GM12878 (cell line): ENCODE results near the gene PYGM. TPM values are rescaled to one million over a fixed set of nuclear protein-coding genes. Genes with fewer than 3 reads are reported as not detected.

Experiments
- ATAC-seq: fragments of 200-7000 bp; cut with Tn5 transposase; 3 replicates; pipeline ENCODE4 v1.9.1; 2020; ENCODE audit warnings: mild to moderate bottlenecking, moderate library complexity
- BruUV-seq: library from RNA; stranded (reverse); fragments of 400-500 nt; replicated peaks from 2 replicates; lab custom pipeline; 2021; lab: Mats Ljungman, UMichigan
- CTCF ChIA-PET: fragments of 300-600 bp; sonication (Branson Sonifier 250); formaldehyde crosslinking; extraction: SDS; loops from one replicate; lab custom pipeline; 2021; ENCODE audit warnings: inconsistent platforms; lab: Yijun Ruan, JAX
- POLR2A ChIA-PET: fragments of 350-600 bp; formaldehyde crosslinking; extraction: SDS; loops from one replicate; lab custom pipeline; 2021; ENCODE audit warnings: inconsistent platforms; lab: Charles Lee
- RAD21 ChIA-PET: fragments of 300-600 bp; sonication (Branson Sonifier 250); formaldehyde crosslinking; loops from one replicate; lab custom pipeline; 2023; ENCODE audit warnings: antibody characterized with exemption; ENCODE audit not compliant: unreplicated experiment; lab: Charles Lee
- SMC1A ChIA-PET: fragments of 300-600 bp; sonication (Branson Sonifier 250); formaldehyde crosslinking; loops from one replicate; lab custom pipeline; 2023; ENCODE audit not compliant: unreplicated experiment, uncharacterized antibody; lab: Charles Lee
- DNase-seq: peaks from one replicate; pipeline ENCODE4 v3.0.0-alpha.2; 2011; ENCODE audit warnings: low read depth, low spot score
- FAIRE-seq: peaks from 3 replicates; lab custom pipeline; 2011; peaks lifted over from hg19 to GRCh38; lab: Jason Lieb, UNC
- H2AFZ ChIP-seq: 2 replicates; pipeline ENCODE4 v1.6.0; 2011; ENCODE audit warnings: low read depth, low read length, control low read depth; ENCODE audit not compliant: control insufficient read depth
- H3K27ac ChIP-seq: 2 replicates; pipeline ENCODE4 v1.5.1; 2011; ENCODE audit warnings: control low read depth; ENCODE audit not compliant: control insufficient read depth, insufficient read depth
- H3K27me3 ChIP-seq, 2 experiments: replicated peaks in 1 of 2; 2 replicates each; pipeline versions ENCODE4 v1.6.0 to v1.6.1; 2011; ENCODE audit warnings: low read length in 1 of 2; ENCODE audit not compliant: control insufficient read depth in 2 of 2, insufficient read depth in 2 of 2
- H3K36me3 ChIP-seq, 2 experiments: 2 replicates each; pipeline ENCODE4 v1.5.1; 2011; ENCODE audit warnings: low read length in 1 of 2; ENCODE audit not compliant: control insufficient read depth in 2 of 2, insufficient read depth in 2 of 2
- H3K4me1 ChIP-seq: 2 replicates; pipeline ENCODE4 v1.6.1; 2011; ENCODE audit warnings: mild to moderate bottlenecking, low read length, moderate library complexity, mixed read lengths; ENCODE audit not compliant: control insufficient read depth, insufficient read depth
- H3K4me2 ChIP-seq: 2 replicates; pipeline ENCODE4 v1.6.0; 2011; ENCODE audit warnings: control low read depth; ENCODE audit not compliant: control insufficient read depth, insufficient read depth
- H3K4me3 ChIP-seq: fragments of 200-600 bp; sonication (generic); 2 replicates; pipeline ENCODE4 v1.5.1; 2016
- H3K79me2 ChIP-seq: 2 replicates; pipeline ENCODE4 v1.6.0; 2011; ENCODE audit warnings: low read length; ENCODE audit not compliant: control insufficient read depth, insufficient read depth
- H3K9ac ChIP-seq: 2 replicates; pipeline ENCODE4 v1.8.0; 2011; ENCODE audit warnings: low read length, control low read depth, mixed read lengths; ENCODE audit not compliant: control insufficient read depth, insufficient read depth
- H3K9me3 ChIP-seq: replicated peaks from 3 replicates; pipeline ENCODE4 v1.5.1; 2011; ENCODE audit warnings: mild to moderate bottlenecking, low read length; ENCODE audit not compliant: control insufficient read depth, insufficient read depth
- H4K20me1 ChIP-seq: 2 replicates; pipeline ENCODE4 v1.6.0; 2011; ENCODE audit not compliant: control insufficient read depth, insufficient read depth
- BACH1 ChIP-seq: fragments of 450-650 bp; IDR thresholded peaks from 2 replicates; pipeline ENCODE4 v1.6.1; 2017; ENCODE audit warnings: mild to moderate bottlenecking, borderline replicate concordance
- CREB1 ChIP-seq: IDR thresholded peaks from 2 replicates; pipeline ENCODE4 v1.6.1; 2012; ENCODE audit warnings: low read depth, mild to moderate bottlenecking, inconsistent platforms
- JUNB ChIP-seq: IDR thresholded peaks from 2 replicates; pipeline ENCODE4 v1.6.1; 2016; ENCODE audit warnings: antibody characterized with exemption, mild to moderate bottlenecking
- MEF2A ChIP-seq: IDR thresholded peaks from 2 replicates; pipeline ENCODE4 v1.6.1; 2011; ENCODE audit warnings: low read depth, mild to moderate bottlenecking, low read length, moderate library complexity; ENCODE audit not compliant: insufficient read depth
- SMAD1 ChIP-seq: fragments of 450-650 bp; IDR thresholded peaks from 2 replicates; pipeline ENCODE4 v1.6.1; 2018; ENCODE audit warnings: mild to moderate bottlenecking, low read depth; ENCODE audit not compliant: partially characterized antibody
- TAF1 ChIP-seq: IDR thresholded peaks from 2 replicates; pipeline ENCODE4 v1.6.1; 2011; ENCODE audit warnings: mild to moderate bottlenecking, low read depth, low read length, borderline replicate concordance
- TBL1XR1 ChIP-seq: IDR thresholded peaks from 2 replicates; pipeline ENCODE4 v1.6.1; 2012; ENCODE audit warnings: low read depth, low read length, improper control_type of control experiment
- WRNIP1 ChIP-seq: IDR thresholded peaks from 2 replicates; pipeline ENCODE4 v1.6.1; 2011; ENCODE audit warnings: low read depth, low read length, improper control_type of control experiment, borderline replicate concordance
- WGBS: methylation state at CpG from one replicate; pipeline ENCODE4 v1.1.6; 2016; ENCODE audit warnings: low lambda C conversion rate; ENCODE audit not compliant: insufficient replicate concordance, insufficient coverage; ENCODE audit errors: missing lambda C conversion rate; 5-methylcytosine and 5-hydroxymethylcytosine counted together
- in situ Hi-C: fragments of 300-500 bp; cut with MboI; formaldehyde crosslinking; loops from 9 replicates; pipeline ENCODE4 v1.14.3; 2018; ENCODE audit warnings: mixed read lengths
- intact Hi-C: fragments of 100-400 bp; cut with micrococcal nuclease; formaldehyde crosslinking; loops from one replicate; pipeline ENCODE4 v1.14.2; 2022; ENCODE audit not compliant: unreplicated experiment
- polyA plus RNA-seq, 11 experiments: library from polyadenylated mRNA; depleted of rRNA in 4 of 11; unstranded in 6 of 11; stranded (reverse) in 5 of 11; fragments of >200 nt; fragmentation: Nextera tagmentation in 4 of 11; fragmentation: Illumina TruSeq in 1 of 11; extraction: Ambion mirVana in 4 of 11; extraction: Trizol in 1 of 11; gene quantifications; 1 replicate in 1 of 11; 2 replicates in 10 of 11; pipeline versions ENCODE4 v1.2.1 to v1.2.3, GENCODE V29; 2011 to 2016; ENCODE audit warnings: inconsistent platforms in 2 of 11, missing spikeins in 2 of 11, low read depth in 1 of 11
- total RNA-seq, 4 experiments: library from RNA; depleted of rRNA in 3 of 4; stranded (reverse); fragments of >200 nt in 3 of 4; fragmentation: Illumina TruSeq in 1 of 4; extraction: Trizol in 1 of 4; gene quantifications; 2 replicates each; pipeline versions ENCODE4 v1.2.1 to v1.2.3, GENCODE V29; 2013 to 2021
- TF ChIP-seq, protein P1 (sequence below): fragments of 450-650 bp; IDR thresholded peaks from 2 replicates; pipeline ENCODE4 v1.6.1; 2017; ENCODE audit warnings: mild to moderate bottlenecking
- TF ChIP-seq, protein P2 (sequence below): fragments of 150-350 bp; IDR thresholded peaks from 2 replicates; pipeline ENCODE4 v1.6.1; 2014; ENCODE audit warnings: mild to moderate bottlenecking, low read depth, low read length
- TF ChIP-seq, protein P3 (sequence below): IDR thresholded peaks from 2 replicates; pipeline ENCODE4 v1.6.1; 2012; ENCODE audit warnings: improper control_type of control experiment, low read depth, low read length; ENCODE audit not compliant: insufficient replicate concordance
- TF ChIP-seq, protein P4 (sequence below): IDR thresholded peaks from 2 replicates; pipeline ENCODE4 v1.6.1; 2011; ENCODE audit warnings: borderline replicate concordance, low read depth, mild to moderate bottlenecking, moderate library complexity, mixed read lengths, low read length; ENCODE audit not compliant: insufficient read depth; ENCODE audit errors: extremely low read length
- TF ChIP-seq, protein P5 (sequence below): IDR thresholded peaks from 2 replicates; pipeline ENCODE4 v1.6.1; 2011; ENCODE audit warnings: low read depth, low read length, improper control_type of control experiment, borderline replicate concordance

PYGM gene
- total and polyA plus RNA-seq, 10 of the 15 experiments (the other 5 are each of a cell fraction or from before 2014, with no cell fraction given) = 0.04 to 3.7 (median 0.27) TPM; not detected in 1

DNA sequence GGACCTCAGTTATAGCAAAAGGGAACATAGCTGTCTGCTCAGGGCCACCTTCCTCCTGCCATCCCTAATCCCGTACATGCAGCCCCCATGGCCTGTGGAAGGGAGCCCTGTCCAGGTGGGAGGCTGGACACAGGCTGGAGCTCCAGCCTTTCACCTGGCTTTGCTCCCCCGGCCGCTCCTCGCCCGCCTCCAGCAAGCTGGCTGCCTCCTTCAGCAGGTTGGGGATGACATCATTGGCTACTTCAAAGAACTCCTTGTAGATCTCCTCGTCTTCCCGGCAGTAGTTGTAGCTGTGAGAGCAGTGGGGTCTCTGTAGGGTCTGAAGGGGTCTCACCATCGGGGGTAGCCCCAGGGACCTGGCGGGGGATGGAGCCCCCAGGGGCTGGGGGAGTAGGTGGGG, 45.7 kb upstream of the PYGM start:
- peaks cover 27% of the 10 kb centered on the region for H3K79me2 ChIP-seq
- CTCF ChIA-PET = no interaction called here
- TF ChIP-seq MEF2A (no peak), SMAD1 (no peak), CREB1 (no peak), BACH1 (no peak), JUNB (no peak), TAF1 (no peak), WRNIP1 (no peak), TBL1XR1 (no peak)
- TF ChIP-seq, protein P1, sequence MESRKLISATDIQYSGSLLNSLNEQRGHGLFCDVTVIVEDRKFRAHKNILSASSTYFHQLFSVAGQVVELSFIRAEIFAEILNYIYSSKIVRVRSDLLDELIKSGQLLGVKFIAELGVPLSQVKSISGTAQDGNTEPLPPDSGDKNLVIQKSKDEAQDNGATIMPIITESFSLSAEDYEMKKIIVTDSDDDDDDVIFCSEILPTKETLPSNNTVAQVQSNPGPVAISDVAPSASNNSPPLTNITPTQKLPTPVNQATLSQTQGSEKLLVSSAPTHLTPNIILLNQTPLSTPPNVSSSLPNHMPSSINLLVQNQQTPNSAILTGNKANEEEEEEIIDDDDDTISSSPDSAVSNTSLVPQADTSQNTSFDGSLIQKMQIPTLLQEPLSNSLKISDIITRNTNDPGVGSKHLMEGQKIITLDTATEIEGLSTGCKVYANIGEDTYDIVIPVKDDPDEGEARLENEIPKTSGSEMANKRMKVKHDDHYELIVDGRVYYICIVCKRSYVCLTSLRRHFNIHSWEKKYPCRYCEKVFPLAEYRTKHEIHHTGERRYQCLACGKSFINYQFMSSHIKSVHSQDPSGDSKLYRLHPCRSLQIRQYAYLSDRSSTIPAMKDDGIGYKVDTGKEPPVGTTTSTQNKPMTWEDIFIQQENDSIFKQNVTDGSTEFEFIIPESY = no peak
- TF ChIP-seq, protein P2, sequence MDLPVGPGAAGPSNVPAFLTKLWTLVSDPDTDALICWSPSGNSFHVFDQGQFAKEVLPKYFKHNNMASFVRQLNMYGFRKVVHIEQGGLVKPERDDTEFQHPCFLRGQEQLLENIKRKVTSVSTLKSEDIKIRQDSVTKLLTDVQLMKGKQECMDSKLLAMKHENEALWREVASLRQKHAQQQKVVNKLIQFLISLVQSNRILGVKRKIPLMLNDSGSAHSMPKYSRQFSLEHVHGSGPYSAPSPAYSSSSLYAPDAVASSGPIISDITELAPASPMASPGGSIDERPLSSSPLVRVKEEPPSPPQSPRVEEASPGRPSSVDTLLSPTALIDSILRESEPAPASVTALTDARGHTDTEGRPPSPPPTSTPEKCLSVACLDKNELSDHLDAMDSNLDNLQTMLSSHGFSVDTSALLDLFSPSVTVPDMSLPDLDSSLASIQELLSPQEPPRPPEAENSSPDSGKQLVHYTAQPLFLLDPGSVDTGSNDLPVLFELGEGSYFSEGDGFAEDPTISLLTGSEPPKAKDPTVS = no peak
- TF ChIP-seq, protein P3, sequence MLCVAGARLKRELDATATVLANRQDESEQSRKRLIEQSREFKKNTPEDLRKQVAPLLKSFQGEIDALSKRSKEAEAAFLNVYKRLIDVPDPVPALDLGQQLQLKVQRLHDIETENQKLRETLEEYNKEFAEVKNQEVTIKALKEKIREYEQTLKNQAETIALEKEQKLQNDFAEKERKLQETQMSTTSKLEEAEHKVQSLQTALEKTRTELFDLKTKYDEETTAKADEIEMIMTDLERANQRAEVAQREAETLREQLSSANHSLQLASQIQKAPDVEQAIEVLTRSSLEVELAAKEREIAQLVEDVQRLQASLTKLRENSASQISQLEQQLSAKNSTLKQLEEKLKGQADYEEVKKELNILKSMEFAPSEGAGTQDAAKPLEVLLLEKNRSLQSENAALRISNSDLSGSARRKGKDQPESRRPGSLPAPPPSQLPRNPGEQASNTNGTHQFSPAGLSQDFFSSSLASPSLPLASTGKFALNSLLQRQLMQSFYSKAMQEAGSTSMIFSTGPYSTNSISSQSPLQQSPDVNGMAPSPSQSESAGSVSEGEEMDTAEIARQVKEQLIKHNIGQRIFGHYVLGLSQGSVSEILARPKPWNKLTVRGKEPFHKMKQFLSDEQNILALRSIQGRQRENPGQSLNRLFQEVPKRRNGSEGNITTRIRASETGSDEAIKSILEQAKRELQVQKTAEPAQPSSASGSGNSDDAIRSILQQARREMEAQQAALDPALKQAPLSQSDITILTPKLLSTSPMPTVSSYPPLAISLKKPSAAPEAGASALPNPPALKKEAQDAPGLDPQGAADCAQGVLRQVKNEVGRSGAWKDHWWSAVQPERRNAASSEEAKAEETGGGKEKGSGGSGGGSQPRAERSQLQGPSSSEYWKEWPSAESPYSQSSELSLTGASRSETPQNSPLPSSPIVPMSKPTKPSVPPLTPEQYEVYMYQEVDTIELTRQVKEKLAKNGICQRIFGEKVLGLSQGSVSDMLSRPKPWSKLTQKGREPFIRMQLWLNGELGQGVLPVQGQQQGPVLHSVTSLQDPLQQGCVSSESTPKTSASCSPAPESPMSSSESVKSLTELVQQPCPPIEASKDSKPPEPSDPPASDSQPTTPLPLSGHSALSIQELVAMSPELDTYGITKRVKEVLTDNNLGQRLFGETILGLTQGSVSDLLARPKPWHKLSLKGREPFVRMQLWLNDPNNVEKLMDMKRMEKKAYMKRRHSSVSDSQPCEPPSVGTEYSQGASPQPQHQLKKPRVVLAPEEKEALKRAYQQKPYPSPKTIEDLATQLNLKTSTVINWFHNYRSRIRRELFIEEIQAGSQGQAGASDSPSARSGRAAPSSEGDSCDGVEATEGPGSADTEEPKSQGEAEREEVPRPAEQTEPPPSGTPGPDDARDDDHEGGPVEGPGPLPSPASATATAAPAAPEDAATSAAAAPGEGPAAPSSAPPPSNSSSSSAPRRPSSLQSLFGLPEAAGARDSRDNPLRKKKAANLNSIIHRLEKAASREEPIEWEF = no peak
- TF ChIP-seq, protein P4, sequence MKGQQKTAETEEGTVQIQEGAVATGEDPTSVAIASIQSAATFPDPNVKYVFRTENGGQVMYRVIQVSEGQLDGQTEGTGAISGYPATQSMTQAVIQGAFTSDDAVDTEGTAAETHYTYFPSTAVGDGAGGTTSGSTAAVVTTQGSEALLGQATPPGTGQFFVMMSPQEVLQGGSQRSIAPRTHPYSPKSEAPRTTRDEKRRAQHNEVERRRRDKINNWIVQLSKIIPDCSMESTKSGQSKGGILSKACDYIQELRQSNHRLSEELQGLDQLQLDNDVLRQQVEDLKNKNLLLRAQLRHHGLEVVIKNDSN = no peak
- TF ChIP-seq, protein P5, sequence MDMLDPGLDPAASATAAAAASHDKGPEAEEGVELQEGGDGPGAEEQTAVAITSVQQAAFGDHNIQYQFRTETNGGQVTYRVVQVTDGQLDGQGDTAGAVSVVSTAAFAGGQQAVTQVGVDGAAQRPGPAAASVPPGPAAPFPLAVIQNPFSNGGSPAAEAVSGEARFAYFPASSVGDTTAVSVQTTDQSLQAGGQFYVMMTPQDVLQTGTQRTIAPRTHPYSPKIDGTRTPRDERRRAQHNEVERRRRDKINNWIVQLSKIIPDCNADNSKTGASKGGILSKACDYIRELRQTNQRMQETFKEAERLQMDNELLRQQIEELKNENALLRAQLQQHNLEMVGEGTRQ = no peak

More for the DNA sequence above, 45.7 kb upstream of the PYGM start:
- FAIRE-seq = no peak
- Histone ChIP-seq H4K20me1 (no peaks in the 10 kb centered on the region), H3K9ac (no peak overlapping the region), H3K36me3 (peaks cover 0 to 3% of the 10 kb centered on the region in 2 experiments; a peak in 2 of 4 replicates), H3K4me2 (no peak overlapping the region), H3K4me3 (no peak overlapping the region), H3K4me1 (peaks cover 29% of the 10 kb centered on the region), H3K27ac (no peak overlapping the region), H2AFZ (no peak overlapping the region), H3K27me3 (no peaks in the 10 kb centered on the region), H3K9me3 (no peaks in the 10 kb centered on the region)
- ChIA-PET RAD21 (no interaction called here), SMC1A (no interaction called here), POLR2A (no interaction called here)
- in situ Hi-C loops (no loop called here), intact Hi-C loops (no loop called here)
- DNase-seq = no peak
- WGBS = over 99% methylated on average over 9 of the region's 9 CpGs
- BruUV-seq = no TSS peak
- ATAC-seq = no peak
